Measurements from ENCODE around the gene ATP6V1C2.

ATP6V1C2 gene

DNA sequence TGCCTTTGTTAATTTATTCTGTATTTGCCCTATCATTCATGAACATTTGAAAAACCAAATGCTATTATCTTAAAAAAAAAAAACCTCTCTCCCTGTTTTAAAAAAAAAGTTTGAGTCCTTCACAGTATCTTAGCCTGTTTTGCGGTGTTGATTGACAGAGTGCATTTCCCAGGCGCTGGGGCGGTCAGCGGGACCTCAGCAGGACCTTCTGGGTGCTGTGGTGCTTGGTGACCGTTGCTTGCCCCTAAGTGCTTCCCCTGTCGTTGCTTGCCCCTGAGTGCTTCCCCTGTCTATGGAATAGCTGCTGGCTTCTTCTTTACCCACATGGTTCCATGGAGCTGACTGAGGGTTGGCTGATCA, 12.1 kb downstream of the ATP6V1C2 start:
- no peak for FAIRE-seq

DNA sequence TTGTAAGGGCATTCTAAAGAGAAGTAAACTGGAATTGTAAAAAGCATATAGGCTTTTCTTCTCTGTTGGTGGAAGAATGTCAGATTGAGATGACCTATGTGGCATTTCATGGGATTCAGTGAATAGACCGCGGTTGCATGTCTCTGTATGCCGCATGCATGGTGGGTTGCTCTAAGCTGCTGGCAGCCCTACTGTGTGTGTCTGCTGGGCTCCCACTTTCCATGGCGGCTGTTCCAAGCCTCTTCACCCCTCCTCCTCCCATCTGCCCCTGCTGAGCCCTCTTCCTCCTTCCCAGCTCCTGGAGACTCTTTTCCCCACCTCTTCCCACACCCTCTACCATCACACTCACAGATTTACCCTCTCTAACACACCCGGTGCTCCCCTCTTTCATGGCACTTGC, 12.6 kb downstream of the ATP6V1C2 start:
- no peak for FAIRE-seq

- FAIRE-seq: no peak
Observed at GRCh38 chr2:10738192-10738591, 16.8 kb downstream of the ATP6V1C2 start.

GRCh38 chr2:10740226-10740625, 18.8 kb downstream of the ATP6V1C2 start:
- no peak for FAIRE-seq

DNA sequence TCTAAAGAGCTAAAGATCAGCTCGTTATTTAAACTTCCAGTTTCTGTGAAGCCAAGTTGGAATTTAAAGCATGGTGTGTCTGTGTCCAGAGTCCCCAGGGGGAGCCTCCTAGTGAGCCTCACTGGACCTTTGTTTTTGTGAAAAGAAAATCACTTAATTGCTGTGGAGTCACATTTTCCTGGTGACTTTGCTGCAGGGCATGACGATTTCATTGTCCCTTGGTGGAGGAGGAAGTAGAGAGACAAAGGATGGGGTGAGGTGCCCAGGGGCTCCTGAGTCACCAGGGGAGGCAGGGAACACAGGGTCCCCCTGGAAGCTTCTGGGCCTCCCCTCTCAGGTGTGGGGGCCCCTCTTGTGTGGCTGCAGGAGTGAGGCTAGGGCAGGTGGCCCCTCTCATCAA, 19.7 kb downstream of the ATP6V1C2 start:
- FAIRE-seq: no peak

- FAIRE-seq: no peak
Observed at GRCh38 chr2:10742666-10743065, 21.2 kb downstream of the ATP6V1C2 start.

- FAIRE-seq: no peak
Observed at GRCh38 chr2:10750610-10751009, 29.2 kb downstream of the ATP6V1C2 start.

GRCh38 chr2:10752236-10752635, 30.8 kb downstream of the ATP6V1C2 start:
- no peak for FAIRE-seq

DNA sequence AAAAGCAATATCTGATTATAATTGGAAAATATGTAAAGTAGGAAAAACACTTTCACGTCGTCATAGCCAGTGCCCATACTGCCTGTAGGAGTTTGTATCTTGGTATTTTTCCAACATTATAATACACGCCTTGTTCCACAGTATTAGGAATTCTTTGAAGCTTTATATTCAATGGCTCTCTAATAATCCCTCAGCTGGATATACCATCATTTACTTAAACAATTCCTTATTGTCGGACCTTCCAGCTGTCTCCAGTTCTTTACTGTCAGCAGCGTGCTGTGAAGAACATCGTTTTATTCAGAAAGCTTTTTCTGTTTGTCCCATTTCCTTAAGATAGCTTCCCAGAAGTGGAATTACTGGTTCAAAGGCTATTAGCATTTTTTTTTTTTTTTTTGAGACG, 31.7 kb downstream of the ATP6V1C2 start:
- FAIRE-seq: no peak

DNA sequence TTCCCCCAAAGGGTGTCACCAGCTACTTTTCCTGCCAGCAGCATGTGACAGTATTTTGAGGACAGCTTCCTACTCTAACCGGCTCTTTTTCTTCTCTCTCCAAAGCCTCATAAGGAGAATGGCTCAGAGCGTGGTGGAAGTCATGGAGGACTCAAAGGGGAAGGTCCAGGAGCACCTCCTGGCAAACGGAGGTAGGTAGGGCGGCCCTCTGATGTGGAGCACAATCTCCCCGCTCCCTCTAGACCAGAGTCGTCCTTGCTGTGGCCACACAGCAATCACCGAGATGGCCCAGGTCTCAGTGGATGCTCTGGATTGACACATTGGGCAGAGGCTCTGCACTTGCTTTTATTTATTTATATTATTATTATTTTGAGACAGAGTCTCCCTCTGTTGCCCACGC, 32.4 kb downstream of the ATP6V1C2 start:
- FAIRE-seq: no peak

DNA sequence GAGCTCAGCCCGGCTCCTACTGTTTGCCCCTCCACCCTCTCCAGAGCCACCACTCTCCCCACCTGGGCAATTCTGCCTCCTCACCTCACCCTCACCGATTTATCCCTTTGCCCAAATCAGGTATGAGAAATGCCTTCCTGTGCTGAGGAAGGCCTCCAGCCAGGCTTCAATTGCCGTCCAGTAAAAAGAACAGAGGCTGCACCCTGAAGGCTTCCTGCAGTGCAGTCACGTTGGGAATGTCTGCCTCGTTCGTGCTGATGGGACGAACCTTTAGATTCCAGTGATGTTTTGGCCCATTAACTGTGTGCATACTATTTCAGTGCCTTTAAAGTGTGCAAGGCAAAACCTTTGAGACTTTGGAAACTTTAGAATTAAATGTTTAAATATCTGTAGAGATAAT, 34.2 kb downstream of the ATP6V1C2 start:
- FAIRE-seq: no peak

DNA sequence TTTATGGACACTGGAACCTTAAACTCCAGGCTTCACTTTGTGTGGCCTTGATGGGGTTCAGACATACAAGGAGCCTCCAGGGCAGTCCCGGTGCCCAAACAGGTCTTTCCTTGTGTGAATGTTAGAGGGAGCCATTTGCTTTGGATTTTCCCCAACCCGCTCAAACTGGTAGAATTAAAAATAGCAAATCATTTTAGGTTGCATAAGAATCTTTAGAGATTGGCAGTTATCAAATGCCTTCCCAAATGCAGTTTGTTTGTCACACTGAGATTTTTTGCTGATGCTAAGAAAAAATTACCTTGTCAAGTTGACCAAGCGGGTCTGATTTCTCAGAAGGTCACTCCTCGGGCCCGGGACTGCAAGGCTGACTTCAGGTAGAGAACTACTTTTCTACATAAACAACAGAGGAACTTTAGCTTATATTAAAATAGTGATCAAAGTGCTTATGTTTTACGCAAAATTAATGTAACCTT, 36.4 kb downstream of the ATP6V1C2 start:
- no peak for FAIRE-seq

GRCh38 chr2:10759151-10759714, 37.8 kb downstream of the ATP6V1C2 start:
- FAIRE-seq: no peak

DNA sequence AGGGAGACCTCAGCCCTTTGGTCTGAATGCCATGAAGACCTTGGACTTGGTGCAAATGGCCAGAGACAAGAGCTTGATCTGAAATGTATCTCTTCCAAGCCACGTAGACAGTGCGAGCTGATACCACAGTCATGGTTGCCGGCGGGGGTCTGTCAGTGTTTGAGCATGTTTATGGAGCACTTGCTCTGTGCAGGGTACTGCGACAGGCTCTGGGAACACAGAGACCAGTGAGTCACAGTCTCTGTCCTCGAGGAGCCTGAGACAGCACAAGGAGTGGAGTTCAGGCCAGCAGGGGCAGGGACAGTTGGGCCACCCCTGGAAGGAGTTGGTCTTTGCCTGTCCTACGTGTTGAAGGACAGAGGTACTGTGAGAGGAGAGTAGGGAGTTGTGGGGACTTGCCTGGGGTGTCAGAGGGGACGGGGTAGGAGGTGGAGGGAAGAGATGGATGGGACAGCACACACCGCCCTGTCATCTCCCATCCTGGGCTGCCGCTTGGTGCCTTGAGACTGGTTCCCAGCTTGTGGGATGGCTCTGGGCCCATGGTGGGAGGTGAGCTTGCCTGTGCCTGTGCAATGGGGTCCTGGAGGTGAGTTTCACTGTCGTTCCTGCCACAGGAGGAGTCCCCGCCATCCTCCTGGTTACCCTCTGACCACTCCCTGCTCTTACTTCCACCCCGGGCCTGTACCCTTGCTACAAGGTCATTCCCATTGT, 39.5 kb downstream of the ATP6V1C2 start:
- no peak for FAIRE-seq

DNA sequence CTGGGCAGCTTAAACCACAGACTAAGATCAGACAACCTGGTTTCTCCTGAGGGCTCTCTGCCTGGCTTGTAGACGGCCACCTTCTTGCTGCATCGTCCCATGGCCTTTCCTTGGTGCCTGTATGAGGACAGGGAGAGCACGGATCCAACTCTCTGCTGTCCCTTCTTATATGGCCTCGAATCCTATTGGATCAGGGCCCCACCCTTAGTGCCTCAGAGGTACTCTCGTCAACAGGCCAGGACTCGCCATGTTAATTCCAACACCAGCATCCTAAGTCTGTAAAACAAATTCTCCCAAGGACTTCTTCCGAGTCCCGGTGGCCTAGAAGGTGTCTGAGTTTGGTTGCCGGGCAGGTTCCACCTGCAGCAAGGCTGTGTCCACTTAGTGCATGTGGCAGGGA, 40.2 kb downstream of the ATP6V1C2 start:
- FAIRE-seq: no peak

- no peak for FAIRE-seq
Observed at GRCh38 chr2:10762651-10763460, 41.4 kb downstream of the ATP6V1C2 start.

DNA sequence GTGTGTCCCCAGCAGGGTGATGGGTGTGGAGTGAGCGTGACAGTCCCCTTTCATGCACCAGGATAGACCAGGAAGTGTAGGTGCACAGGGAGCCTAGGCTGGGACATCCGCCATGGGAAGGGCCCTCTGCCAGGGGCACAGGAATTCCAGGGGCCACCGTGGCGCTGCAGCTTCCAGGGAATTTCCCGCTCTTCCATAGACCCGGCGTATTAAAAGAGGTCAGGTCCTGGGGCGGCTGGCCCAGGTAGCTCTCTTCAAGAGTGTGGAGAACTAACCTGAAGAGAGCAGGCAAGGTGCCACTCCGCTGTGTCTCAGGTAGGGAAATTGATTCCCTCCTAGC, 42.0 kb downstream of the ATP6V1C2 start:
- no peak for FAIRE-seq

DNA sequence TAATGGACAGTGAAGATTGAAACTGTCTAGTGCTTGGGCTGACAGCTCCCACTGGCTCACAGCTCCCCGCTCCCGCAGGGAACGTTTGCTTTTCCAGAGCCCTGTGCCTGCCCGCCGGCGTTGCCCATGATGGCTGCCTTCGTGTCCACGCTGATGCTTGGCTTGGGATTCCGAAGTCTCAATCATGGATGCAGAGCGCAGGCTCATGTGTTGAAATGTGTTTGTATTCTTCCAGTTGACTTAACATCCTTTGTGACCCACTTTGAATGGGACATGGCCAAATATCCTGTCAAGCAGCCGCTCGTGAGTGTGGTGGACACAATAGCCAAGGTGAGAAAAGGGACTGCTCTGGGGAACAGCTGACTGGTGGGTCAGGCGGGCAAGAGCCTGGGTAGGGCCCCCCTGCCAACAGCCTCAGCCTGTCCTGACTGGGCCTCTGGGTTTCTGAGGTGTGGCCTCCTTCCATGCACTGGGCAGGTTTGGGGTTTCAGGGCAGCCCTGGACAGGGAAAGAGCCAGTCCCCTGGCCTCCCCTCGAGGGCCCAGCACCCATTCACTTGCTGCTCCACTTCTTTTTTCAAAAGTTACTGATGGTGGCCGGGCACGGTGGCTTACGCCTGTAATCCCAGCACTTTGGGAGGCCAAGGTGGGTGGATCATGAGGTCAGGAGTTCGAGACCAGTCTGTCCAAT, 42.8 kb downstream of the ATP6V1C2 start:
- no peak for FAIRE-seq

DNA sequence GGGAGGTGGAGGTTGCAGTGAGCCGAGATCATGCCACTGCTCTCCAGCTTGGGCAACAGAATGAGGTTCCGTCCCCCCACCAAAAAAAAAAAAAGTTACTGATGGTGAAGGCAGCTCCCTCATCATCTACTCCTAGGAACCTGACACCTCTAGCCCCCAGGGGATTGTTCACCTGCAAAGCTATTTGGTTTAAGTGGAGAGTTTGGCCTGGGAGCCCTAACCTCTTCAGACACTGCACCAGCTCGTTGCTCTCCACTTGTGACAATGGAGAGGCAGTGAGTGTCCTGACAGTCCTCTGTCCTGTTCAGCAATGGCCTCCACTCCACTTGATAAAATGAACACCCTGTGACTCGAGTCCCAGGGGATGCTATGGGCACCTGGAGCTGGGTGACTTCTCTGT, 43.5 kb downstream of the ATP6V1C2 start:
- no peak for FAIRE-seq

- no peak for FAIRE-seq
Observed at GRCh38 chr2:10765461-10765860, 44.0 kb downstream of the ATP6V1C2 start.

DNA sequence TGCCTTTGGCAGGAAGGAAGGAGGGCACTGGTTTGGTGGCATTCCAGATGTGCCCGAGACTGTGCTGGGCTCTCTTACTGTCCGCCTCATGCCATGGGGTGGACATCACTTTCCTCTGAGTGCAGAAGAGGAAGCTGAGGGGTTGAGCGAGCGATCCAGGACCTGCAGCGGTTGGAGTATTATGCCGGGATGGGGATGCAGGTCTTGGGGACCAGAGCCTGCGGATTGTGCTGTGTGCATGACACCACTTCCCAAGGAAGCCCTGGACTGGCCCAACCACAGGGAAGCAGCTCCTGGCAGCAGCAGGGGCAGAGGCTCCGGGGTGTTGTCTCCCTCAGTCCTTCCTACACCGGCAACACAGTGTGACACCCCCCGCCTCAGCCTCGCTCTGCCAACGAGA, 44.5 kb downstream of the ATP6V1C2 start:
- no peak for FAIRE-seq

DNA sequence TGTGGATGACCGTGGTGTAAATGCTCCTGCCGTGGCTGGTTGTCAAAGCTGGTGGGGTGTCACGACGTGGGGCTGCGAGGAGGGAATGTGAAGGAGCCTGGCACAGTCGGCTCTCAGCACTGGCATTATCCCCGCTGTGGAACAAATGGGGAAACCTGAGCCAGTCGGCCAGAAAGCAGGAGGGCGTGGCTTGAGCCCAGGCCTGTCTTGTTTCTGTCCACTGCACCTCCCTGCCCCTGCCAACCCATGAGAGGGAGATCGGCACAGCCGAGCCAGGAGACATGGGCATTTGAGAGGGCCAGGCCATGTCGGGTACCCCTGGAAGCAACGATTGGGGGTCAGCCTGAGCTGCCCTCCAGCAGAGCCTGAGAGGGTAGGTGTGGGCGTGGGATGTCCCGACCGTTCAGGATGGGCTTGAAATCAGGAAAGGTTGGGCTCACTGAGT, 46.7 kb downstream of the ATP6V1C2 start:
- FAIRE-seq: no peak

DNA sequence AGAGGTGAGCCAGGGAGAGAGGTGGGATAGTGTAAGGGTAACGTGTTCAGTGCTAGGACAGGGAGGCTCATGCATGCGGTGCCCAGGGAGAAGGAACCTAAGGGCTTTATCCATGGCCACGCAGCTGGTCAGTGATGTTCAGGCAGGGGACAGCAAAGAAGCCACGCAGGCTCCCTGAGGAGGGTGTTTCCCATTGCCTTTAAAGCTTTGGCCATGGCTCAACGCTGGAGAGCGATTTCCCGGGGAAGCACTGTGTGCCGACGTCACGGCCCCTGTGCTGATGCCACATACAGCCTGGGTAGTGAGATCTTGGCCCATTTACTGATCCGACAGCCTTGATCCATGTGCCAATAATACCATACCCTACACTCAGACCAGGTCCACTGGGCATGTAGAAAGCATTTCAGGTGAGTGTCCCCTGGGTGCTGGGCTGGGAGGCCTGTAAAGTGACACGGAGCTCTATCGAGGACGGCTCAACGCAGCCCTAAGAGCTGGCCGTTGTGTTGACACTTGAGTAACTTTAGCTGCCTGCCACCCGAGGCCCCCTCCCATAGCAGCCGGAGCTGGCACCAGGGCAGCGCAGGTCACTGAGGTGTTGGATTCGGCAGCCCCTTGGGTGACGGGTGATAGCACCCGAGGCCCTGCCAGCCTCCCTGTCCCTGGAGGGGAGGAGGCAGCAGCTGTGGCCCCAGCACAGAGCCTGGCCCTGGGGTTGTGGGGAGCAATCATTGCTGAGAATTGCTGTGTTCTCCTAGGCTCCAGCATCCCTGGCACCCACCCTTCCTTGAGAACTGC, 49.7 kb downstream of the ATP6V1C2 start:
- no peak for FAIRE-seq
